Suprapubic skin (tissue), 4 donors: ENCODE data around the gene IWS1. TPM values are rescaled to one million over a fixed set of nuclear protein-coding genes. Genes with fewer than 3 reads are reported as not detected.

ENCODE experiments used
- DNase-seq, 2 donors: peaks; one replicate each; pipeline ENCODE4 v3.0.0-alpha.2; 2019; ENCODE audit warnings: low spot score in 2 of 2
- H3K27ac ChIP-seq: fragments of 200-600 bp; sonication (generic); one replicate; pipeline ENCODE4 v1.5.1; 2019
- H3K27me3 ChIP-seq: fragments of 200-600 bp; sonication (generic); one replicate; pipeline ENCODE4 v1.5.1; 2019
- H3K36me3 ChIP-seq: fragments of 200-600 bp; sonication (generic); one replicate; pipeline ENCODE4 v1.5.1; 2019
- H3K4me1 ChIP-seq: fragments of 200-600 bp; sonication (generic); one replicate; pipeline ENCODE4 v1.5.1; 2019
- H3K4me3 ChIP-seq: fragments of 200-600 bp; sonication (generic); one replicate; pipeline ENCODE4 v1.5.1; 2019; ENCODE audit warnings: mild to moderate bottlenecking
- H3K9me3 ChIP-seq: fragments of 200-600 bp; sonication (generic); one replicate; pipeline ENCODE4 v1.5.1; 2019
- CTCF ChIP-seq, 2 donors: fragments of 200-600 bp in 1 of 2; fragments of 450-650 bp in 1 of 2; sonication (generic) in 1 of 2; IDR thresholded peaks; one replicate each; pipeline ENCODE4 v1.5.1; 2016 to 2019; ENCODE audit warnings: antibody characterized with exemption in 2 of 2, mild to moderate bottlenecking in 1 of 2, moderate library complexity in 1 of 2
- EP300 ChIP-seq: sonication (generic); formaldehyde crosslinking; IDR thresholded peaks from one replicate; pipeline ENCODE4 v1.6.1; 2017; ENCODE audit warnings: antibody characterized with exemption
- POLR2A ChIP-seq, 2 donors: fragments of 450-650 bp; IDR thresholded peaks; one replicate each; pipeline ENCODE4 v1.6.1; 2017; ENCODE audit warnings: antibody characterized with exemption in 2 of 2, mild to moderate bottlenecking in 2 of 2, moderate library complexity in 2 of 2
- POLR2AphosphoS5 ChIP-seq, 3 donors: sonication (generic); formaldehyde crosslinking; IDR thresholded peaks; one replicate each; pipeline ENCODE4 v1.6.1; 2017; ENCODE audit warnings: antibody characterized with exemption in 3 of 3
- WGBS: methylation state at CpG from one replicate; pipeline ENCODE4 v1.1.5; 2018; 5-methylcytosine and 5-hydroxymethylcytosine counted together
- total RNA-seq, 4 donors: library from RNA; depleted of rRNA; stranded (reverse); fragments of >200 nt; gene quantifications; one replicate each; pipeline ENCODE4 v1.1.0, GENCODE V29; 2016

Gene IWS1
- total RNA-seq, 4 donors from 2014 or later, result 23.2 to 51.4 (median 29.9) TPM

- no peak overlapping the region for H3K27ac ChIP-seq
- no peak for TF ChIP-seq POLR2AphosphoS5 (IDR thresholded peaks at IDR 0.05)
- TF ChIP-seq POLR2A (IDR thresholded peaks at IDR 0.05), result no peak
- TF ChIP-seq EP300, result no peak
- TF ChIP-seq CTCF (IDR thresholded peaks at IDR 0.05), result no peak
- no peaks in the 10 kb centered on the region for H3K9me3 ChIP-seq
- H3K27me3 ChIP-seq, result no peaks in the 10 kb centered on the region
- no peak overlapping the region for H3K4me3 ChIP-seq
- peaks cover 3% of the 10 kb centered on the region for H3K36me3 ChIP-seq
- no peak for DNase-seq
- H3K4me1 ChIP-seq, result no peaks in the 10 kb centered on the region
- 94% methylated on average over 6 of the region's 6 CpGs for WGBS
Measured at GRCh38 chr2:127434515-127434914, 91.8 kb downstream of the IWS1 start.

GRCh38 chr2:127431408-127432023 lies 94.8 kb downstream of the IWS1 start:
- WGBS, result 83% methylated on average over 14 of the region's 14 CpGs
- no peak for DNase-seq
- Histone ChIP-seq H3K4me1 (no peaks in the 10 kb centered on the region), H3K9me3 (no peaks in the 10 kb centered on the region), H3K4me3 (no peak overlapping the region), H3K27ac (no peak overlapping the region), H3K36me3 (peaks cover 3% of the 10 kb centered on the region), H3K27me3 (no peaks in the 10 kb centered on the region)
- no peak for TF ChIP-seq EP300
- TF ChIP-seq CTCF (IDR thresholded peaks at IDR 0.05), result no peak
- TF ChIP-seq POLR2A (IDR thresholded peaks at IDR 0.05), result no peak
- TF ChIP-seq POLR2AphosphoS5 (IDR thresholded peaks at IDR 0.05), result no peak

Other genes starting within 250 kb of the IWS1 start
- 100 to 1,000 TPM in 1 of 4 donors, 10 to 100 TPM in 3; 35.5 to 103 (median 39.1) TPM for gene ERCC3, start 232.3 kb downstream of the IWS1 start, total RNA-seq
- 10 to 100 TPM; 29.4 to 49.1 (median 44.0) TPM for gene MAP3K2, start 138.5 kb downstream of the IWS1 start, total RNA-seq
- gene PROC, start 108.1 kb downstream of the IWS1 start, total RNA-seq, result 1 to 10 TPM in 1 of 4 donors, under 1 TPM in 1, not detected in 2; 0.36 to 7.1 TPM
- gene MYO7B, start 9.2 kb upstream of the IWS1 start, total RNA-seq, result 1 to 10 TPM in 3 of 4 donors, under 1 TPM in 1; 0.72 to 4.7 (median 3.6) TPM
- gene GPR17, start 119.7 kb upstream of the IWS1 start, total RNA-seq, result under 1 TPM in 2 of 4 donors, not detected in 2; 0.48 to 0.52 TPM
- 10 to 100 TPM in 2 of 4 donors, 1 to 10 TPM in 2; 9.2 to 40.0 (median 15.4) TPM for gene LIMS2, start 149.0 kb upstream of the IWS1 start, total RNA-seq
- gene SFT2D3, start 175.0 kb upstream of the IWS1 start, total RNA-seq, result 10 to 100 TPM; 10.2 to 15.9 (median 12.2) TPM